H9 (cell line): ENCODE measurements around the gene ROBO2. TPM values are rescaled to one million over a fixed set of nuclear protein-coding genes. Genes with fewer than 3 reads are reported as not detected.

Experiments used
- DNase-seq: peaks from one replicate; pipeline ENCODE4 v3.0.0-alpha.2; 2017
- H2AFZ ChIP-seq: one replicate; pipeline ENCODE4 v1.6.1; 2013; ENCODE audit warnings: mild to moderate bottlenecking, low read length, control low read depth, moderate library complexity
- H2AK5ac ChIP-seq: 2 replicates; pipeline ENCODE4 v1.6.1; 2013; ENCODE audit warnings: low read length, control low read depth, mixed read lengths; ENCODE audit not compliant: insufficient read length
- H2BK120ac ChIP-seq: one replicate; pipeline ENCODE4 v1.6.1; 2013; ENCODE audit warnings: low read depth, mild to moderate bottlenecking, low read length, control low read depth, inconsistent platforms; ENCODE audit not compliant: poor library complexity, severe bottlenecking
- H2BK12ac ChIP-seq: 2 replicates; pipeline ENCODE4 v1.6.1; 2013; ENCODE audit warnings: low read length, control low read depth, mixed read lengths, low read depth; ENCODE audit not compliant: insufficient read length
- H2BK15ac ChIP-seq: 2 replicates; pipeline ENCODE4 v1.6.1; 2013; ENCODE audit warnings: low read depth, low read length, control low read depth
- H2BK20ac ChIP-seq: one replicate; pipeline ENCODE4 v1.6.1; 2013; ENCODE audit warnings: low read depth, mild to moderate bottlenecking, low read length, control low read depth, inconsistent platforms; ENCODE audit not compliant: poor library complexity, severe bottlenecking
- H2BK5ac ChIP-seq: 2 replicates; pipeline ENCODE4 v1.6.1; 2013; ENCODE audit warnings: low read length, control low read depth, mixed read lengths; ENCODE audit not compliant: insufficient read length
- H3K14ac ChIP-seq: 2 replicates; pipeline ENCODE4 v1.6.1; 2013; ENCODE audit warnings: low read length, control low read depth; ENCODE audit not compliant: insufficient read depth
- H3K18ac ChIP-seq: 2 replicates; pipeline ENCODE4 v1.6.1; 2013; ENCODE audit warnings: low read depth, mild to moderate bottlenecking, mixed read lengths, low read length, control low read depth; ENCODE audit not compliant: insufficient read length
- H3K23ac ChIP-seq: 2 replicates; pipeline ENCODE4 v1.6.1; 2013; ENCODE audit warnings: low read length, control low read depth, mixed read lengths, low read depth; ENCODE audit not compliant: insufficient read length
- H3K23me2 ChIP-seq: 2 replicates; pipeline ENCODE4 v1.6.1; 2013; ENCODE audit warnings: low read depth, mild to moderate bottlenecking, mixed read lengths, low read length, control low read depth; ENCODE audit not compliant: insufficient read length, poor library complexity, severe bottlenecking
- H3K27ac ChIP-seq: 2 replicates; pipeline ENCODE4 v1.5.1; 2013; ENCODE audit warnings: low read length, control low read depth, mixed read lengths, low read depth; ENCODE audit not compliant: insufficient read length
- H3K27me3 ChIP-seq: 2 replicates; pipeline ENCODE4 v1.6.1; 2013; ENCODE audit warnings: low read length, control low read depth, inconsistent platforms; ENCODE audit not compliant: insufficient read depth
- H3K4ac ChIP-seq: 2 replicates; pipeline ENCODE4 v1.6.1; 2013; ENCODE audit warnings: low read depth, mild to moderate bottlenecking, control low read depth, inconsistent platforms, low read length, moderate library complexity
- H3K4me1 ChIP-seq: 2 replicates; pipeline ENCODE4 v1.6.1; 2013; ENCODE audit warnings: low read length, control low read depth, inconsistent platforms; ENCODE audit not compliant: insufficient read depth
- H3K4me2 ChIP-seq: 2 replicates; pipeline ENCODE4 v1.6.1; 2013; ENCODE audit warnings: low read length, control low read depth, mixed read lengths; ENCODE audit not compliant: insufficient read length, insufficient read depth
- H3K56ac ChIP-seq: 2 replicates; pipeline ENCODE4 v1.6.1; 2013; ENCODE audit warnings: low read depth, mild to moderate bottlenecking, mixed read lengths, low read length, control low read depth; ENCODE audit not compliant: insufficient read length
- H3K79me1 ChIP-seq: 2 replicates; pipeline ENCODE4 v1.6.1; 2013; ENCODE audit warnings: low read depth, mild to moderate bottlenecking, moderate library complexity, low read length, control low read depth, inconsistent platforms; ENCODE audit not compliant: insufficient read depth, poor library complexity, severe bottlenecking
- H3K79me2 ChIP-seq: 2 replicates; pipeline ENCODE4 v1.6.1; 2013; ENCODE audit warnings: low read length, control low read depth, inconsistent platforms; ENCODE audit not compliant: insufficient read depth
- H3K9ac ChIP-seq: 2 replicates; pipeline ENCODE4 v1.6.1; 2013; ENCODE audit warnings: low read length, control low read depth, mixed read lengths; ENCODE audit not compliant: insufficient read length; ENCODE audit errors: extremely low read depth
- H3K9me3 ChIP-seq: one replicate; pipeline ENCODE4 v1.6.1; 2013; ENCODE audit warnings: low read depth, low read length, inconsistent platforms; ENCODE audit not compliant: control insufficient read depth
- H3T11ph ChIP-seq: one replicate; pipeline ENCODE4 v1.6.1; 2013; ENCODE audit warnings: mild to moderate bottlenecking, low read length, control low read depth, inconsistent platforms
- H4K20me1 ChIP-seq: one replicate; pipeline ENCODE4 v1.6.1; 2013; ENCODE audit not compliant: control insufficient read depth, insufficient read length, insufficient read depth
- H4K5ac ChIP-seq: 2 replicates; pipeline ENCODE4 v1.6.1; 2013; ENCODE audit warnings: low read depth, mild to moderate bottlenecking, mixed read lengths, low read length, control low read depth; ENCODE audit not compliant: insufficient read length
- H4K8ac ChIP-seq: replicated peaks from 2 replicates; pipeline ENCODE4 v1.6.1; 2013; ENCODE audit warnings: low read length, control low read depth, mixed read lengths, low read depth; ENCODE audit not compliant: insufficient read length
- H4K91ac ChIP-seq: 2 replicates; pipeline ENCODE4 v1.6.1; 2013; ENCODE audit warnings: low read depth, mild to moderate bottlenecking, moderate library complexity, mixed read lengths, low read length, control low read depth; ENCODE audit not compliant: insufficient read length
- H3K27ac Mint-ChIP-seq, 3 experiments: 2 replicates in 2 of 3; 3 replicates in 1 of 3; pipeline ENCODE4 v1.8.0; 2020 to 2021; ENCODE audit warnings: mixed read lengths in 3 of 3, mild to moderate bottlenecking in 1 of 3, moderate library complexity in 1 of 3
- H3K27me3 Mint-ChIP-seq: 2 replicates; pipeline ENCODE4 v1.8.0; 2021; ENCODE audit warnings: low read depth, mild to moderate bottlenecking, moderate library complexity, mixed read lengths
- H3K36me3 Mint-ChIP-seq, 3 experiments: 2 replicates in 2 of 3; 3 replicates in 1 of 3; pipeline ENCODE4 v1.8.0; 2020 to 2021; ENCODE audit warnings: low read depth in 3 of 3, mixed read lengths in 3 of 3; ENCODE audit not compliant: insufficient read depth in 1 of 3
- H3K4me1 Mint-ChIP-seq, 2 experiments: 2 replicates each; pipeline ENCODE4 v1.8.0; 2020; ENCODE audit warnings: mixed read lengths in 2 of 2
- H3K4me3 Mint-ChIP-seq, 2 experiments: 2 replicates in 1 of 2; 3 replicates in 1 of 2; pipeline ENCODE4 v1.8.0; 2020 to 2021; ENCODE audit warnings: mild to moderate bottlenecking in 2 of 2, mixed read lengths in 2 of 2, moderate library complexity in 1 of 2
- H3K9me3 Mint-ChIP-seq, 2 experiments: 2 replicates in 1 of 2; 3 replicates in 1 of 2; pipeline ENCODE4 v1.8.0; 2020; ENCODE audit warnings: mild to moderate bottlenecking in 2 of 2, mixed read lengths in 2 of 2, moderate library complexity in 1 of 2
- WGBS: extraction: QIAGEN DNeasy Blood & Tissue Kit; methylation state at CpG from one replicate; pipeline ENCODE4 v1.1.7; 2013; ENCODE audit warnings: missing lambda C conversion rate, low lambda C conversion rate, mixed read lengths; ENCODE audit not compliant: insufficient read length; ENCODE audit errors: extremely low coverage; 5-methylcytosine and 5-hydroxymethylcytosine counted together
- total RNA-seq: library from RNA; stranded (reverse); gene quantifications from 2 replicates; pipeline ENCODE4 v1.2.1, GENCODE V29; 2021
- TF ChIP-seq, protein P1 (sequence below): fragments of 200-600 bp; sonication (generic); conservative IDR thresholded peaks from 3 replicates; pipeline ENCODE4 v1.8.0; 2021; ENCODE audit warnings: antibody characterized with exemption, mild to moderate bottlenecking

Gene ROBO2
- total RNA-seq, 1 experiment from 2014 or later: 2.3 TPM

DNA sequence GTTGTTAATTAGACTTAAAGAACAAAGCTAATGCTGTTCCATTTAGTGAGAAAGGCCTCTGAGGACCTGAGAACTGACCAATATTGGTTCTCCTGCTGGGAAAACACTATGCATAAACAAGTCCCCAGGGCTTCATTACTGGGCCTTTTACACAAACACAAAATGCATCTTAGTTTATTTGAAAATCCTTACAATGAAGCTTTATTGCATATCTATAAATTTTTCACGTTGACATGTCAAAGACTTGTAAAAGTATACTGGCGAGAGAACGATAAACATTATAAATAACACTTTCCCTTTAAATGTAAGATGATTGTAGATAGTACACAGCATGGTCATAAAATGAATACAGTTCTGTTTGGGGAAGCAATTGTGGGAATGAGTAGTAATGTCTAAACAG is 151.7 kb downstream of the ROBO2 start:
- TF ChIP-seq, protein P1, sequence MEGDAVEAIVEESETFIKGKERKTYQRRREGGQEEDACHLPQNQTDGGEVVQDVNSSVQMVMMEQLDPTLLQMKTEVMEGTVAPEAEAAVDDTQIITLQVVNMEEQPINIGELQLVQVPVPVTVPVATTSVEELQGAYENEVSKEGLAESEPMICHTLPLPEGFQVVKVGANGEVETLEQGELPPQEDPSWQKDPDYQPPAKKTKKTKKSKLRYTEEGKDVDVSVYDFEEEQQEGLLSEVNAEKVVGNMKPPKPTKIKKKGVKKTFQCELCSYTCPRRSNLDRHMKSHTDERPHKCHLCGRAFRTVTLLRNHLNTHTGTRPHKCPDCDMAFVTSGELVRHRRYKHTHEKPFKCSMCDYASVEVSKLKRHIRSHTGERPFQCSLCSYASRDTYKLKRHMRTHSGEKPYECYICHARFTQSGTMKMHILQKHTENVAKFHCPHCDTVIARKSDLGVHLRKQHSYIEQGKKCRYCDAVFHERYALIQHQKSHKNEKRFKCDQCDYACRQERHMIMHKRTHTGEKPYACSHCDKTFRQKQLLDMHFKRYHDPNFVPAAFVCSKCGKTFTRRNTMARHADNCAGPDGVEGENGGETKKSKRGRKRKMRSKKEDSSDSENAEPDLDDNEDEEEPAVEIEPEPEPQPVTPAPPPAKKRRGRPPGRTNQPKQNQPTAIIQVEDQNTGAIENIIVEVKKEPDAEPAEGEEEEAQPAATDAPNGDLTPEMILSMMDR: no peak
- Histone ChIP-seq H3K4ac (no peak overlapping the region), H3K27ac (no peak overlapping the region), H4K20me1 (no peaks in the 10 kb centered on the region), H2BK20ac (no peak overlapping the region), H3K9ac (no peak overlapping the region), H2AFZ (no peak overlapping the region), H3K27me3 (no peaks in the 10 kb centered on the region), H3K18ac (no peak overlapping the region), H2AK5ac (no peak overlapping the region), H3K23ac (no peak overlapping the region), H3T11ph (no peak overlapping the region), H3K56ac (no peak overlapping the region), H3K4me1 (no peaks in the 10 kb centered on the region), H3K4me2 (no peak overlapping the region), H3K14ac (no peak overlapping the region), H2BK15ac (no peak overlapping the region), H3K79me1 (no peaks in the 10 kb centered on the region), H2BK12ac (no peak overlapping the region), H4K91ac (no peak overlapping the region), H2BK5ac (no peak overlapping the region), H2BK120ac (no peak overlapping the region), H4K8ac (no peak overlapping the region), H3K79me2 (no peaks in the 10 kb centered on the region), H3K23me2 (no peaks in the 10 kb centered on the region), H4K5ac (no peak overlapping the region), H3K9me3 (no peaks in the 10 kb centered on the region)
- Mint-ChIP-seq H3K27ac (no peak overlapping the region), H3K9me3 (no peaks in the 10 kb centered on the region), H3K4me1 (peaks cover 3 to 6% of the 10 kb centered on the region in 2 experiments), H3K4me3 (no peak overlapping the region), H3K36me3 (no peaks in the 10 kb centered on the region), H3K27me3 (no peaks in the 10 kb centered on the region)
- WGBS: no CpG with 5 or more reads among the region's 3 CpGs
- no peak for DNase-seq
